ENCODE measurements around the gene GATAD2A.

Gene GATAD2A

GRCh38 chr19:19527371-19527656, 121.8 kb downstream of the GATAD2A start:
- FAIRE-seq, result no peak
- DNase-seq (ENCODE audit: insufficient read length, low spot score), result no peak
- no peak for TF ChIP-seq POLR2A (IDR thresholded peaks at IDR 0.05; ENCODE audit: low read depth, low read length)

- no peak for TF ChIP-seq POLR2A (IDR thresholded peaks at IDR 0.05; ENCODE audit: low read depth, low read length)
- FAIRE-seq (no peak), DNase-seq (ENCODE audit: insufficient read length, low spot score) (no peak)
Observed at GRCh38 chr19:19527674-19528625, 122.5 kb downstream of the GATAD2A start.

GRCh38 chr19:19528721-19529490, 123.4 kb downstream of the GATAD2A start, which contains the start of gene YJEFN3:
Gene YJEFN3, plus strand, starts transcription at chr19:19528911. Its CDS starts 22 bp downstream, at chr19:19528933.
- TF ChIP-seq POLR2A (IDR thresholded peaks at IDR 0.05; ENCODE audit: low read depth, low read length), result no peak
- FAIRE-seq, result no peak
- no peak for DNase-seq (ENCODE audit: insufficient read length, low spot score)

- DNase-seq (ENCODE audit: insufficient read length, low spot score), result no peak
- FAIRE-seq, result no peak
- TF ChIP-seq POLR2A (IDR thresholded peaks at IDR 0.05; ENCODE audit: low read depth, low read length), result no peak
Observed at GRCh38 chr19:19529783-19530422, 124.4 kb downstream of the GATAD2A start.

- no peak for DNase-seq (ENCODE audit: insufficient read length, low spot score)
Observed at GRCh38 chr19:19530423-19530804, 124.9 kb downstream of the GATAD2A start.

GRCh38 chr19:19530889-19531288, 125.4 kb downstream of the GATAD2A start:
- no peak for FAIRE-seq
- no peak for DNase-seq (ENCODE audit: insufficient read length, low spot score)
- TF ChIP-seq POLR2A (IDR thresholded peaks at IDR 0.05; ENCODE audit: low read depth, low read length), result no peak

More at GRCh38 chr19:19530423-19530804, 124.9 kb downstream of the GATAD2A start:
- FAIRE-seq, result no peak
- no peak for TF ChIP-seq POLR2A (IDR thresholded peaks at IDR 0.05; ENCODE audit: low read depth, low read length)

GRCh38 chr19:19531951-19532805, 126.7 kb downstream of the GATAD2A start:
- no peak for FAIRE-seq
- DNase-seq (ENCODE audit: insufficient read length, low spot score), result no peak
- no peak for TF ChIP-seq POLR2A (IDR thresholded peaks at IDR 0.05; ENCODE audit: low read depth, low read length)

GRCh38 chr19:19532806-19533701, 127.6 kb downstream of the GATAD2A start:
- no peak for TF ChIP-seq POLR2A (IDR thresholded peaks at IDR 0.05; ENCODE audit: low read depth, low read length)
- DNase-seq (ENCODE audit: insufficient read length, low spot score) (no peak), FAIRE-seq (no peak)

GRCh38 chr19:19533841-19534240, 128.4 kb downstream of the GATAD2A start:
- TF ChIP-seq POLR2A (IDR thresholded peaks at IDR 0.05; ENCODE audit: low read depth, low read length), result no peak
- no peak for FAIRE-seq
- DNase-seq (ENCODE audit: insufficient read length, low spot score), result no peak

- no peak for DNase-seq (ENCODE audit: insufficient read length, low spot score)
- no peak for FAIRE-seq
- no peak for TF ChIP-seq POLR2A (IDR thresholded peaks at IDR 0.05; ENCODE audit: low read depth, low read length)
Observed at GRCh38 chr19:19534556-19535265, 129.2 kb downstream of the GATAD2A start.

GRCh38 chr19:19535311-19536191, 130.1 kb downstream of the GATAD2A start:
- TF ChIP-seq POLR2A (IDR thresholded peaks at IDR 0.05; ENCODE audit: low read depth, low read length), result no peak
- FAIRE-seq, result no peak
- DNase-seq (ENCODE audit: insufficient read length, low spot score), result no peak
